ENCODE results near the gene CLASP1. TPM values are rescaled to one million over a fixed set of nuclear protein-coding genes. Genes with fewer than 3 reads are reported as not detected.

The CLASP1 gene
- total and polyA plus RNA-seq, 2 experiments from 2014 or later: 16.6 to 56.3 TPM

- no peak for TF ChIP-seq ZNF462 (CRISPR knock-in tag; IDR thresholded peaks at IDR 0.05)
- no peak for TF ChIP-seq ETS1 (IDR thresholded peaks at IDR 0.05)
These were observed 71.9 kb downstream of the CLASP1 start (continued) for GRCh38 chr2:121577381-121577780.

- Histone ChIP-seq H3F3A (replicated peaks; ENCODE audit: low read depth) (no peaks in the 10 kb centered on the region), H3K27ac (ENCODE audit: low read depth) (no peak overlapping the region), H3K4me1 (ENCODE audit: insufficient read depth) (peaks cover 32% of the 10 kb centered on the region), H3K36me3 (ENCODE audit: insufficient read depth) (no peaks in the 10 kb centered on the region), H3K4me3 (no peak overlapping the region), H3K27me3 (ENCODE audit: insufficient read depth) (no peaks in the 10 kb centered on the region), H3K4me2 (no peak overlapping the region), H2AFZ (no peak overlapping the region), H4K20me1 (replicated peaks; ENCODE audit: insufficient read depth) (peaks cover 14% of the 10 kb centered on the region), H3K9me2 (ENCODE audit: insufficient read depth) (no peaks in the 10 kb centered on the region), H3K79me2 (replicated peaks; ENCODE audit: insufficient read depth) (peaks cover 69% of the 10 kb centered on the region)
- ATAC-seq (no peak), DNase-seq (ENCODE audit: low spot score) (no peak)
- TF ChIP-seq EZH2phosphoT487 (IDR thresholded peaks at IDR 0.05; ENCODE audit: unreplicated experiment) (no peak), REST (IDR thresholded peaks at IDR 0.05; ENCODE audit: unreplicated experiment) (no peak)
- Mint-ChIP-seq H3K27ac (no peak overlapping the region), H3K4me3 (no peak overlapping the region), H3K27me3 (ENCODE audit: insufficient read depth, low read depth, poor library complexity) (peaks cover 1% of the 10 kb centered on the region), H3K4me1 (peaks cover 31% of the 10 kb centered on the region), H3K36me3 (ENCODE audit: low read depth) (no peaks in the 10 kb centered on the region), H3K9me3 (no peaks in the 10 kb centered on the region)
These were observed 73.0 kb downstream of the CLASP1 start for GRCh38 chr2:121576263-121576662.
